H4 (cell line): ENCODE measurements around the gene FOXK2. TPM values are rescaled to one million over a fixed set of nuclear protein-coding genes. Genes with fewer than 3 reads are reported as not detected.
"Not testable (repeated sequence)": the region's sequence is repeated elsewhere in the genome, so short reads cannot be mapped to it uniquely, and the experiment has no call there.

Source experiments
- DNase-seq: peaks from one replicate; pipeline ENCODE4 v3.0.0-alpha.2; 2015; ENCODE audit warnings: low spot score
- total RNA-seq: library from RNA; depleted of rRNA; stranded (reverse); fragments of >200 nt; shearing (Covaris generic); gene quantifications from 2 replicates; pipeline ENCODE4 v1.2.3, GENCODE V29; 2014

The FOXK2 gene
- total RNA-seq, 1 experiment from 2014 or later, result 26.1 TPM

GRCh38 chr17:82563745-82564144 is 44.2 kb downstream of the FOXK2 start:
- not testable (repeated sequence) for DNase-seq

GRCh38 chr17:82564241-82564640 is 44.7 kb downstream of the FOXK2 start:
- DNase-seq, result no peak

GRCh38 chr17:82565551-82565950 is 46.0 kb downstream of the FOXK2 start:
- no peak for DNase-seq

GRCh38 chr17:82566129-82566960 is 46.8 kb downstream of the FOXK2 start:
- no peak for DNase-seq

GRCh38 chr17:82567286-82567685 is 47.8 kb downstream of the FOXK2 start:
- no peak for DNase-seq

GRCh38 chr17:82568997-82569393 is 49.5 kb downstream of the FOXK2 start:
- no peak for DNase-seq

- no peak for DNase-seq
These were observed 50.1 kb downstream of the FOXK2 start for GRCh38 chr17:82569621-82570020.

GRCh38 chr17:82570277-82570676 is 50.7 kb downstream of the FOXK2 start:
- DNase-seq, result no peak

GRCh38 chr17:82571855-82572254 is 52.3 kb downstream of the FOXK2 start:
- DNase-seq, result no peak

GRCh38 chr17:82574041-82574440 is 54.5 kb downstream of the FOXK2 start:
- DNase-seq, result no peak

- DNase-seq, result not testable (repeated sequence)
These were observed 56.2 kb downstream of the FOXK2 start for GRCh38 chr17:82575581-82576221.

GRCh38 chr17:82577300-82577699 is 57.8 kb downstream of the FOXK2 start:
- DNase-seq, result no peak

GRCh38 chr17:82579969-82580368 is 60.4 kb downstream of the FOXK2 start:
- DNase-seq, result not testable (repeated sequence)

- DNase-seq, result no peak
These were observed 62.7 kb downstream of the FOXK2 start for GRCh38 chr17:82582213-82582612.

- DNase-seq, result no peak
These were observed 63.2 kb downstream of the FOXK2 start for GRCh38 chr17:82582709-82583108.

GRCh38 chr17:82583720-82584234 is 64.2 kb downstream of the FOXK2 start:
- DNase-seq, result no peak

GRCh38 chr17:82585935-82586575 is 66.5 kb downstream of the FOXK2 start:
- peak; percentile 60 for DNase-seq

- DNase-seq, result no peak
These were observed 67.2 kb downstream of the FOXK2 start for GRCh38 chr17:82586576-82587233.

GRCh38 chr17:82587234-82588086 is 67.9 kb downstream of the FOXK2 start:
- no peak for DNase-seq

GRCh38 chr17:82588266-82589175 is 69.0 kb downstream of the FOXK2 start:
- no peak for DNase-seq
